ENCODE results near the gene PHF21B.

The PHF21B gene

DNA sequence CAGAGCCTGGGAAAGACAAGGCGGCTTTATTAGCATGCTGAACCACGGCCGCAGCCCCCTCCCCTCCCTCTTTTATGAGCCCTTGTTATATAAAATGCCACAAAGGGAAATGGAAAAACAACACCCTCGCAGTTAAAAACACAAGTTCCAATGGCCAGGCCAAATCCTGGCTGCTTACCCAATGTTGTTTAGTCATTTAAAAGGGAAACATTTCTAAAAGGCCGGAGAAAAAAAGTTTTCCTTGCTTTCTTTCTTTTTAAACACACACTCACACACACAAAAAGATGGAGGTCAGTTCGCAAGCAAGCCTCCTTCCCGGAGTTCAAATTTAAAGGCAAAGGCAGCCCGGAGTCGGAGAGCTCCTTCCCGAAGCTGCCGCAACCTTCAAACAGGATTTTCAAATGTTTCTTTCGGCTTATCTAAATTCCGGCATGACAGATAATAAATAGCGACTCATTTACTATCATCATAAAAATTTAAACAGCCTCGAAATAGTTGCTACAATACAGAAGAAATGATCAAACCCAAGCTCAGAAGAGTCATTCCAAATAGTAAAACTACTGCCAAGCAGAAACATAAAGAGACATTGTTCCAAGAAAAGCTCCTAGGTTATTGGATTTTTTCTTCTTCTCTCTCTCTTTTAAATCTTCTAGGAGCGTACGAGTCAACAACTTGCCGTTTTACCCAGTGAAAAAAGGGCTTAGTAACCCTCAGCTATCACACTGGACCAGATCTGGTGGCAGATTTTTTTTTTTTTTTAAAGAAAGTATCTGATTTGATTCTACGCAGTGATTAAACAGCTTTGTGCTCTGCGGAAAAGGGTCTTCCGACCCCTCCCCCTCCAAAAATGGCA lies 3.5 kb downstream of the PHF21B start:
- no peak for TF ChIP-seq POLR2A (IDR thresholded peaks at IDR 0.05; ENCODE audit: low read depth, low read length)
- FAIRE-seq = no peak

GRCh38 chr22:45001653-45002052 lies 8.2 kb downstream of the PHF21B start:
- FAIRE-seq (no peak), DNase-seq (ENCODE audit: insufficient read length, low spot score) (no peak)
- TF ChIP-seq POLR2A (IDR thresholded peaks at IDR 0.05; ENCODE audit: low read depth, low read length) = no peak

More for the DNA sequence above, 3.5 kb downstream of the PHF21B start:
- DNase-seq (ENCODE audit: insufficient read length, low spot score) = no peak

- FAIRE-seq (no peak), DNase-seq (ENCODE audit: insufficient read length, low spot score) (no peak)
- no peak for TF ChIP-seq POLR2A (IDR thresholded peaks at IDR 0.05; ENCODE audit: low read depth, low read length)
These were observed 9.5 kb downstream of the PHF21B start for GRCh38 chr22:45000330-45000729.

DNA sequence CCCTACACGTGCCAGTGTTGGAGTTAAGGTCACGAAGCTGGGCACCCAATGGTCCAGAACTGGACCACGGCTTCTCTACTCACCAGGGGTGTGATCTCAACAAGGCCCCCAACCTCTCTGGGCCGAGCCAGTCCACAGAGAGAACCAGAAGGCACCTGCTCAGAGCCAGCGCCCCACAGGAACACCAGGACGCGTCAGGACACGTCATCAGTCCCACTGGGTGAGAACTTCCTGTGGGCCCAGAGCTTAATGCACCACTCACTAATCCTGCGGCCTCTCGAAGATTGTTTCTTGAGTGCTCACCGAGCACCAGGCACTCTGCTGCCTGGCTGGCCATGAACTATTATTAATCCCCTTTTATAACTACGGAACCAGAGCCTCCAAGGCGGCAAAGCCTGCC lies 10.1 kb downstream of the PHF21B start:
- TF ChIP-seq POLR2A (IDR thresholded peaks at IDR 0.05; ENCODE audit: low read depth, low read length) = no peak
- no peak for DNase-seq (ENCODE audit: insufficient read length, low spot score)
- FAIRE-seq = no peak

GRCh38 chr22:44999231-44999630 lies 10.6 kb downstream of the PHF21B start:
- no peak for TF ChIP-seq POLR2A (IDR thresholded peaks at IDR 0.05; ENCODE audit: low read depth, low read length)
- DNase-seq (ENCODE audit: insufficient read length, low spot score) (no peak), FAIRE-seq (no peak)

DNA sequence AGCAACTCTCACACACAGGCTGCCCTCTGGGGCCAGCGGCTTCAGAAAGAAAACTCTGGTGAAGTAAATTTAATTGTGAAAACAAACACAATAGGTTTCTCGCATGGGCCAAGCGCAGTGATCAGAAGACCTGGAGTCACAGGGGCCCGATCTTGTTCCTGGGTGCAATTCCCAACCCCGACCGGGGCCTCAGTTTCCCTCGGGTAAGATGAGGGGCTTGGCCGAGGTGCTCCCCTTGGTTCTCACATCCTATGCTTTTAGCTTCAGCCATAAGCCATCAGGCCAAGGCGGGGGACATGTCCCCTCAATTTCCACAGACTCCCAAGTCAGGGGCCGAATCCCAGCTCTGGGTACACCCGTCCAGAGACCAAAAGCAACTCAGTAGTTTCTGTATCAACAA lies 11.5 kb downstream of the PHF21B start:
- no peak for TF ChIP-seq POLR2A (IDR thresholded peaks at IDR 0.05; ENCODE audit: low read depth, low read length)
- DNase-seq (ENCODE audit: insufficient read length, low spot score) (no peak), FAIRE-seq (no peak)

DNA sequence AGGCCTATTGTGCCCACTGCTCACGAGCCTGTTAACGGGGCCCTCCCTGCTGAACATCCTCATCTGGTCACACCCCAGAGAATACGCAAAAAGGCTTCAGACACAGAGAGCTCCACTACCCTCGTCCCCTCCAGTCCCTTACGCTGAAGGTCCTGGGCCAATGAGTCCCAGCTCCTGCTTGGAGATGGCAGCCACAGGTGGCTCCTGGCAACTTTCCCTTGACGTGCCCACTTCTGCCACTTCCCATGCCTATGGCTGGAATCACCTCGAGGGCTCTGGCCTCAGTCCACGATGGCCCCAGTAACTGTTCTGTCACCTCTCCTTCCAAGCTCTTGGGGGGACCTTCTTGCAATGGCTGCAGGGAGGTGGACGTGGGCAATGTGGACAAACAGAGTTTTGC lies 12.7 kb downstream of the PHF21B start:
- DNase-seq (ENCODE audit: insufficient read length, low spot score) = no peak
- no peak for TF ChIP-seq POLR2A (IDR thresholded peaks at IDR 0.05; ENCODE audit: low read depth, low read length)
- no peak for FAIRE-seq

GRCh38 chr22:44996648-44997047 lies 13.2 kb downstream of the PHF21B start:
- FAIRE-seq (no peak), DNase-seq (ENCODE audit: insufficient read length, low spot score) (no peak)
- TF ChIP-seq POLR2A (IDR thresholded peaks at IDR 0.05; ENCODE audit: low read depth, low read length) = no peak

- FAIRE-seq (no peak), DNase-seq (ENCODE audit: insufficient read length, low spot score) (no peak)
- no peak for TF ChIP-seq POLR2A (IDR thresholded peaks at IDR 0.05; ENCODE audit: low read depth, low read length)
These were observed 13.7 kb downstream of the PHF21B start for GRCh38 chr22:44996120-44996519.

GRCh38 chr22:44995715-44996114 lies 14.1 kb downstream of the PHF21B start:
- no peak for TF ChIP-seq POLR2A (IDR thresholded peaks at IDR 0.05; ENCODE audit: low read depth, low read length)
- DNase-seq (ENCODE audit: insufficient read length, low spot score) = no peak
- FAIRE-seq = no peak

DNA sequence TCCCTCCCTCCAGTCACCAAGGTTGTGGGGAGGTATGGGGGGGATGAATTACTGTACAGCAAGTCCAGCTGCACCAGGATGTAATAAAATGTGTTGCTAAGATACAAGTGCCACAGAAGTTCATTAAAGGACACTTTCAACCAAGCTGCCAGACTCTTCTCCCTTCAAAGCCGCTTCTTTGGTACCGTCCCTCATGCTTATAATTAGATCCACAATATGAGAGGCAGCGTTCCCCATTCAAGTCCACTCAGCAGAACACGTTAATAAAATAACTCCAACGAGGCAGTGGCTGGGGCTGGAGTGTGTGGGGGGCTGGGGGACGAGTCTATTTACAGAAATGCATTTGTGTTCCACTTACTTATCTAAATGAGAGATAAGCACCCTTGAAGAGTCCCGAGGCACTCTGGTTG lies 14.7 kb downstream of the PHF21B start:
- TF ChIP-seq POLR2A (IDR thresholded peaks at IDR 0.05; ENCODE audit: low read depth, low read length) = no peak
- FAIRE-seq (no peak), DNase-seq (ENCODE audit: insufficient read length, low spot score) (no peak)

- no peak for DNase-seq (ENCODE audit: insufficient read length, low spot score)
- FAIRE-seq = no peak
- TF ChIP-seq POLR2A (IDR thresholded peaks at IDR 0.05; ENCODE audit: low read depth, low read length) = no peak
These were observed 15.3 kb downstream of the PHF21B start for GRCh38 chr22:44994399-44995104.

GRCh38 chr22:44992166-44992565 lies 17.6 kb downstream of the PHF21B start:
- DNase-seq (ENCODE audit: insufficient read length, low spot score) = no peak
- no peak for TF ChIP-seq POLR2A (IDR thresholded peaks at IDR 0.05; ENCODE audit: low read depth, low read length)
- FAIRE-seq = no peak

DNA sequence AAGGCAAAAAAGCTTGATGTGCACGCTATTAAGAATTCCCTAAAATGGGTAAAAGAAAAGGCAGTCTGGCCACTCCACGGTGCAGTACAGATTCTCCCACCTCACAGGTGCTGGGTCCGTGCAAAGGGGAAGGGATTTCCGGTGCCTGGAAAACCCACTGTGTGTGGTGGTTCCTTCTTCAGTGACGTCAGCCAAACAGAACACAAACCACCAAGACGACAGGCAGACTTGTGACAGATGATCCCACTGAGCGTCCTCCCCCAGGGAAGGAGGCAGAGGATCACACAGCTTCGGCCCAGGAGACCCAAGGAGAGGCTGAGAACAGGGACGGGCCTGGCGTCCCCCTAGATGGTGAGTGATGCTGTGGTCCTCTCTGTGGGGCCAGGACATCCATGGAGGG lies 18.6 kb downstream of the PHF21B start:
- DNase-seq (ENCODE audit: insufficient read length, low spot score) (no peak), FAIRE-seq (no peak)
- TF ChIP-seq POLR2A (IDR thresholded peaks at IDR 0.05; ENCODE audit: low read depth, low read length) = no peak

DNA sequence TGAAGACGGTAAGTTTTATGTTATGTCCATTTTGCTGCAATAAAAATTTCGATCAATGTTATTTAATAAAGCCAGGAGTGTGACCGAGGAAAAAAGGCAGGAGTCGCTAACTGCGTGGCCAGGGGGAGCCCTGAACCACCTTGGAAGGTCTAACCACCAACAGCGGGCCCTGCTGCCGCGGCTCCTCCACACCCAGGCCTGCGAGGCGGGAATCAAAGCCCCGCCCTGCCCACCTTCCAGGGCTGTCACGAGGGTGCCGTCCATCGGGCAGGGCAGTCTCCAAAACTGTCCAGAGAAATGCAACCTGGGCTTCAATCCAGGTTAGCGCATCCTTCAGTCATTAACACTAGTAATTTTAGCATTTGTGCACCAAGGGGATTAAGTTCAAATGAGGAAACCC lies 19.0 kb downstream of the PHF21B start:
- TF ChIP-seq POLR2A (IDR thresholded peaks at IDR 0.05; ENCODE audit: low read depth, low read length) = no peak
- DNase-seq (ENCODE audit: insufficient read length, low spot score) = no peak
- FAIRE-seq = no peak

Measured in H54 (cell line).